WTC11 (cell line): ENCODE data around the gene NOB1. TPM values are rescaled to one million over a fixed set of nuclear protein-coding genes. Genes with fewer than 3 reads are reported as not detected.
A peak's percentile ranks its signal among the peaks of the same experiment; 100 is the strongest.

Experiments
- ATAC-seq: fragments of 200-7000 bp; cut with Tn5 transposase; 2 replicates; pipeline ENCODE4 v1.10.0; 2021; ENCODE audit warnings: mild to moderate bottlenecking, moderate library complexity
- CTCF ChIA-PET: fragments of 300-600 bp; sonication (Branson Sonifier 250); formaldehyde crosslinking; loops from one replicate; lab custom pipeline; 2021; ENCODE audit warnings: antibody characterized with exemption; lab: Charles Lee
- POLR2A ChIA-PET: fragments of 350-600 bp; sonication (Branson Sonifier 250); formaldehyde crosslinking; loops from one replicate; lab custom pipeline; 2021; ENCODE audit warnings: antibody characterized with exemption; lab: Charles Lee
- DNase-seq: peaks from one replicate; pipeline ENCODE4 v3.0.0; 2021; ENCODE audit warnings: low spot score
- H3K27ac Mint-ChIP-seq: 2 replicates; pipeline ENCODE4 v1.8.0; 2021; ENCODE audit warnings: mixed read lengths
- H3K27me3 Mint-ChIP-seq: 2 replicates; pipeline ENCODE4 v1.8.0; 2021; ENCODE audit warnings: low read depth, mild to moderate bottlenecking, moderate library complexity, mixed read lengths
- H3K36me3 Mint-ChIP-seq: 2 replicates; pipeline ENCODE4 v1.8.0; 2021; ENCODE audit warnings: mixed read lengths
- H3K4me1 Mint-ChIP-seq: 2 replicates; pipeline ENCODE4 v1.8.0; 2022; ENCODE audit warnings: mixed read lengths
- H3K4me3 Mint-ChIP-seq: 2 replicates; pipeline ENCODE4 v1.8.0; 2021; ENCODE audit warnings: mild to moderate bottlenecking, moderate library complexity, mixed read lengths
- H3K9me3 Mint-ChIP-seq: 2 replicates; pipeline ENCODE4 v1.8.0; 2021; ENCODE audit warnings: mixed read lengths
- FOXK1 ChIP-seq: sonication (generic); formaldehyde crosslinking; IDR thresholded peaks from 2 replicates; pipeline ENCODE4 v1.8.0; 2022; ENCODE audit warnings: mild to moderate bottlenecking, moderate library complexity, missing genetic modification reagents
- FOXP1 ChIP-seq: sonication (generic); formaldehyde crosslinking; IDR thresholded peaks from 2 replicates; pipeline ENCODE4 v1.8.0; 2022; ENCODE audit warnings: missing genetic modification reagents, mild to moderate bottlenecking, moderate library complexity, borderline replicate concordance
- NFATC4 ChIP-seq: fragments of 250-450 bp; sonication (Bioruptor Pico); IDR thresholded peaks from 2 replicates; pipeline ENCODE4 v1.9.0; 2021; ENCODE audit warnings: mild to moderate bottlenecking
- NFYB ChIP-seq: sonication (generic); formaldehyde crosslinking; conservative IDR thresholded peaks from 2 replicates; pipeline ENCODE4 v1.8.0; 2022; ENCODE audit warnings: low read depth, missing genetic modification reagents
- SMAD4 ChIP-seq: sonication (generic); formaldehyde crosslinking; IDR thresholded peaks from 2 replicates; pipeline ENCODE4 v1.8.0; 2022; ENCODE audit warnings: mild to moderate bottlenecking, missing genetic modification reagents
- TP53 ChIP-seq: sonication (generic); formaldehyde crosslinking; IDR thresholded peaks from 2 replicates; pipeline ENCODE4 v1.8.1; 2023; ENCODE audit warnings: mild to moderate bottlenecking, missing genetic modification reagents
- ZNF219 ChIP-seq: sonication (generic); formaldehyde crosslinking; IDR thresholded peaks from 2 replicates; pipeline ENCODE4 v1.8.0; 2023; ENCODE audit warnings: missing genetic modification reagents, mild to moderate bottlenecking, borderline replicate concordance
- ZNF416 ChIP-seq: fragments of 250-450 bp; sonication (Bioruptor Pico); IDR thresholded peaks from 2 replicates; pipeline ENCODE4 v1.9.0; 2021; ENCODE audit warnings: mild to moderate bottlenecking, inconsistent platforms
- total RNA-seq: library from RNA; stranded (reverse); gene quantifications from 3 replicates; pipeline ENCODE4 v1.2.3, GENCODE V29; 2021
- TF ChIP-seq, protein P1 (sequence below): sonication (generic); formaldehyde crosslinking; IDR thresholded peaks from 2 replicates; pipeline ENCODE4 v1.8.1; 2023; ENCODE audit warnings: mild to moderate bottlenecking, missing genetic modification reagents, moderate library complexity
- TF ChIP-seq, protein P2 (sequence below): sonication (generic); formaldehyde crosslinking; IDR thresholded peaks from 2 replicates; pipeline ENCODE4 v1.8.1; 2022; ENCODE audit warnings: mild to moderate bottlenecking, missing genetic modification reagents, moderate library complexity, borderline replicate concordance
- TF ChIP-seq, protein P3 (sequence below): sonication (generic); formaldehyde crosslinking; IDR thresholded peaks from 2 replicates; pipeline ENCODE4 v1.8.0; 2023; ENCODE audit warnings: missing genetic modification reagents
- TF ChIP-seq, protein P4 (sequence below): fragments of 250-450 bp; sonication (Bioruptor Pico); IDR thresholded peaks from 2 replicates; pipeline ENCODE4 v1.9.0; 2021; ENCODE audit warnings: mild to moderate bottlenecking
- TF ChIP-seq, protein P5 (sequence below): sonication (generic); formaldehyde crosslinking; IDR thresholded peaks from 2 replicates; pipeline ENCODE4 v1.8.0; 2022; ENCODE audit warnings: mild to moderate bottlenecking, missing genetic modification reagents
- TF ChIP-seq, protein P6 (sequence below): sonication (generic); formaldehyde crosslinking; IDR thresholded peaks from 2 replicates; pipeline ENCODE4 v1.8.1; 2022; ENCODE audit warnings: low read depth, missing genetic modification reagents, borderline replicate concordance
- TF ChIP-seq, protein P7 (sequence below): sonication (generic); formaldehyde crosslinking; conservative IDR thresholded peaks from 2 replicates; pipeline ENCODE4 v1.8.1; 2023; ENCODE audit warnings: mild to moderate bottlenecking, low read depth, missing genetic modification reagents, moderate library complexity
- TF ChIP-seq, protein P8 (sequence below): sonication (generic); formaldehyde crosslinking; IDR thresholded peaks from 2 replicates; pipeline ENCODE4 v1.8.1; 2022; ENCODE audit warnings: mild to moderate bottlenecking, moderate library complexity, missing genetic modification reagents
- TF ChIP-seq, protein P9 (sequence below): sonication (generic); formaldehyde crosslinking; conservative IDR thresholded peaks from 2 replicates; pipeline ENCODE4 v1.8.1; 2022; ENCODE audit warnings: mild to moderate bottlenecking, missing genetic modification reagents
- TF ChIP-seq, protein P10 (sequence below): sonication (generic); formaldehyde crosslinking; IDR thresholded peaks from 2 replicates; pipeline ENCODE4 v1.8.0; 2023; ENCODE audit warnings: missing genetic modification reagents, mild to moderate bottlenecking, borderline replicate concordance
- TF ChIP-seq, protein P11 (sequence below): sonication (generic); formaldehyde crosslinking; IDR thresholded peaks from 2 replicates; pipeline ENCODE4 v1.8.1; 2023; ENCODE audit warnings: mild to moderate bottlenecking, missing genetic modification reagents

Gene NOB1
- total RNA-seq, 1 experiment from 2014 or later = 88.0 TPM

DNA sequence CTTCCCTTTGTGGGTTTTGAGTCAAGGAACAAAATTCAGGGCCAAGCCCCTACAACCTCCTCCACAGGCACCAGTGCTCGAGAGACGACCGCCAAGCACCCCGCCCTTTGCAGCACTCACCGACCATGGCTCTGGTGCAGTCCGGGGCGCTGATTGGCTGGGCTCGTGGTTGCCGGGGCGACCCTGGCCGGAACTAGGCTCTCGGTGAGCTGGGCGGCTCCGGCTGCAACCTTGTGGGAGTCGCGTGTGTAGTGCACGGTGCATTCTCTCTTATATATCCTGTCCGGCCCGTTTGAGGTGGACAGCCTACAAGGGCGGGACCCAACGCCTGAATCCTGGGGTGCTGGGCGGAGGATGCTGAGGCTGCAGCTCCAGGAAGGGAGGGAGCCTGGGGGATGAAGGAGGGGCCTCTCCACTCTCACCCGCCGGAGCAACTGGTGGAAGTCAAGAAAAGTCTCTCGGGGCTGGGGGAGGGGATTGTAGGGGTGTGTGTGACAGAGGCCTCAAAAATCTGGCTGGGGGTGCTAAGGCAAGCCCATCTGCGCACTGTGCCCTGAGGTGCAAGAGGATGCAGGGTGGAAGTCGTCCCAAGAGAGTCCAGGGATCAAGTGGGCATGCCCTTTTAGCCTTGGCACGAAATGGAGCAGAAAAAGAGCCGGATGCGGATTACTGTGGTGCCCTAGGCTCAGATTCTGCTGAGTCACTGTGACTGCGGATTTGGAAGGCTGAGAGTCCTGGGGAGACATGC lies 28.2 kb downstream of the NOB1 start, which contains the start of gene NQO1:
Gene NQO1, minus strand, starts transcription at position 248 of the 748 bp plus-strand sequence. Its CDS starts 121 bp downstream, at position 127.
- H3K4me3 Mint-ChIP-seq = peak within 1 kb of the TSS; percentile 91
- ATAC-seq (peak; percentile 95), DNase-seq (peak; percentile 96)
- no peaks in the 10 kb centered on the region for H3K36me3 Mint-ChIP-seq
- POLR2A ChIA-PET = interaction anchor here (0.8 to 1.0 kb wide), 3 partner anchors 36 to 563 kb away, joined by 3 read pairs; partner anchors contain the start of gene AARS1
- H3K4me1 Mint-ChIP-seq = peaks cover 40% of the 10 kb centered on the region
- H3K27me3 Mint-ChIP-seq = no peaks in the 10 kb centered on the region
- CTCF ChIA-PET = interaction anchor here (0.7 to 5.5 kb wide), 6 partner anchors 15 to 328 kb away, joined by 3 to 31 read pairs (median 6); partner anchors contain the start of gene NOB1
- no peaks in the 10 kb centered on the region for H3K9me3 Mint-ChIP-seq
- H3K27ac Mint-ChIP-seq = peak within 1 kb of the TSS; percentile 99
- TF ChIP-seq, protein P1, sequence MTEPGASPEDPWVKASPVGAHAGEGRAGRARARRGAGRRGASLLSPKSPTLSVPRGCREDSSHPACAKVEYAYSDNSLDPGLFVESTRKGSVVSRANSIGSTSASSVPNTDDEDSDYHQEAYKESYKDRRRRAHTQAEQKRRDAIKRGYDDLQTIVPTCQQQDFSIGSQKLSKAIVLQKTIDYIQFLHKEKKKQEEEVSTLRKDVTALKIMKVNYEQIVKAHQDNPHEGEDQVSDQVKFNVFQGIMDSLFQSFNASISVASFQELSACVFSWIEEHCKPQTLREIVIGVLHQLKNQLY (CRISPR knock-in tag) = no peak
- TF ChIP-seq FOXP1 = peak; percentile 62; the same call in 1 of the 2 replicates
- peak; percentile 41; the same call in 1 of the 2 replicates for TF ChIP-seq NFYB (CRISPR knock-in tag)
- peak; percentile 73 for TF ChIP-seq FOXK1 (CRISPR knock-in tag)
- TF ChIP-seq, protein P2, sequence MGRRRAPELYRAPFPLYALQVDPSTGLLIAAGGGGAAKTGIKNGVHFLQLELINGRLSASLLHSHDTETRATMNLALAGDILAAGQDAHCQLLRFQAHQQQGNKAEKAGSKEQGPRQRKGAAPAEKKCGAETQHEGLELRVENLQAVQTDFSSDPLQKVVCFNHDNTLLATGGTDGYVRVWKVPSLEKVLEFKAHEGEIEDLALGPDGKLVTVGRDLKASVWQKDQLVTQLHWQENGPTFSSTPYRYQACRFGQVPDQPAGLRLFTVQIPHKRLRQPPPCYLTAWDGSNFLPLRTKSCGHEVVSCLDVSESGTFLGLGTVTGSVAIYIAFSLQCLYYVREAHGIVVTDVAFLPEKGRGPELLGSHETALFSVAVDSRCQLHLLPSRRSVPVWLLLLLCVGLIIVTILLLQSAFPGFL = no peak
- TF ChIP-seq, protein P3, sequence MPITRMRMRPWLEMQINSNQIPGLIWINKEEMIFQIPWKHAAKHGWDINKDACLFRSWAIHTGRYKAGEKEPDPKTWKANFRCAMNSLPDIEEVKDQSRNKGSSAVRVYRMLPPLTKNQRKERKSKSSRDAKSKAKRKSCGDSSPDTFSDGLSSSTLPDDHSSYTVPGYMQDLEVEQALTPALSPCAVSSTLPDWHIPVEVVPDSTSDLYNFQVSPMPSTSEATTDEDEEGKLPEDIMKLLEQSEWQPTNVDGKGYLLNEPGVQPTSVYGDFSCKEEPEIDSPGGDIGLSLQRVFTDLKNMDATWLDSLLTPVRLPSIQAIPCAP = peak; percentile 46; the same call in 1 of the 2 replicates
- TF ChIP-seq, protein P4, sequence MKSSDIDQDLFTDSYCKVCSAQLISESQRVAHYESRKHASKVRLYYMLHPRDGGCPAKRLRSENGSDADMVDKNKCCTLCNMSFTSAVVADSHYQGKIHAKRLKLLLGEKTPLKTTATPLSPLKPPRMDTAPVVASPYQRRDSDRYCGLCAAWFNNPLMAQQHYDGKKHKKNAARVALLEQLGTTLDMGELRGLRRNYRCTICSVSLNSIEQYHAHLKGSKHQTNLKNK (CRISPR knock-in tag) = no peak
- TF ChIP-seq, protein P5, sequence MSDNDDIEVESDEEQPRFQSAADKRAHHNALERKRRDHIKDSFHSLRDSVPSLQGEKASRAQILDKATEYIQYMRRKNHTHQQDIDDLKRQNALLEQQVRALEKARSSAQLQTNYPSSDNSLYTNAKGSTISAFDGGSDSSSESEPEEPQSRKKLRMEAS (CRISPR knock-in tag) = peak; percentile 67; the same call in 1 of the 2 replicates
- TF ChIP-seq ZNF219 (CRISPR knock-in tag) = no peak
- TF ChIP-seq, protein P6, sequence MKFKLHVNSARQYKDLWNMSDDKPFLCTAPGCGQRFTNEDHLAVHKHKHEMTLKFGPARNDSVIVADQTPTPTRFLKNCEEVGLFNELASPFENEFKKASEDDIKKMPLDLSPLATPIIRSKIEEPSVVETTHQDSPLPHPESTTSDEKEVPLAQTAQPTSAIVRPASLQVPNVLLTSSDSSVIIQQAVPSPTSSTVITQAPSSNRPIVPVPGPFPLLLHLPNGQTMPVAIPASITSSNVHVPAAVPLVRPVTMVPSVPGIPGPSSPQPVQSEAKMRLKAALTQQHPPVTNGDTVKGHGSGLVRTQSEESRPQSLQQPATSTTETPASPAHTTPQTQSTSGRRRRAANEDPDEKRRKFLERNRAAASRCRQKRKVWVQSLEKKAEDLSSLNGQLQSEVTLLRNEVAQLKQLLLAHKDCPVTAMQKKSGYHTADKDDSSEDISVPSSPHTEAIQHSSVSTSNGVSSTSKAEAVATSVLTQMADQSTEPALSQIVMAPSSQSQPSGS (CRISPR knock-in tag) = no peak
- TF ChIP-seq, protein P7, sequence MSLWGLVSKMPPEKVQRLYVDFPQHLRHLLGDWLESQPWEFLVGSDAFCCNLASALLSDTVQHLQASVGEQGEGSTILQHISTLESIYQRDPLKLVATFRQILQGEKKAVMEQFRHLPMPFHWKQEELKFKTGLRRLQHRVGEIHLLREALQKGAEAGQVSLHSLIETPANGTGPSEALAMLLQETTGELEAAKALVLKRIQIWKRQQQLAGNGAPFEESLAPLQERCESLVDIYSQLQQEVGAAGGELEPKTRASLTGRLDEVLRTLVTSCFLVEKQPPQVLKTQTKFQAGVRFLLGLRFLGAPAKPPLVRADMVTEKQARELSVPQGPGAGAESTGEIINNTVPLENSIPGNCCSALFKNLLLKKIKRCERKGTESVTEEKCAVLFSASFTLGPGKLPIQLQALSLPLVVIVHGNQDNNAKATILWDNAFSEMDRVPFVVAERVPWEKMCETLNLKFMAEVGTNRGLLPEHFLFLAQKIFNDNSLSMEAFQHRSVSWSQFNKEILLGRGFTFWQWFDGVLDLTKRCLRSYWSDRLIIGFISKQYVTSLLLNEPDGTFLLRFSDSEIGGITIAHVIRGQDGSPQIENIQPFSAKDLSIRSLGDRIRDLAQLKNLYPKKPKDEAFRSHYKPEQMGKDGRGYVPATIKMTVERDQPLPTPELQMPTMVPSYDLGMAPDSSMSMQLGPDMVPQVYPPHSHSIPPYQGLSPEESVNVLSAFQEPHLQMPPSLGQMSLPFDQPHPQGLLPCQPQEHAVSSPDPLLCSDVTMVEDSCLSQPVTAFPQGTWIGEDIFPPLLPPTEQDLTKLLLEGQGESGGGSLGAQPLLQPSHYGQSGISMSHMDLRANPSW (CRISPR knock-in tag) = no peak
- TF ChIP-seq ZNF416 = no peak
- TF ChIP-seq, protein P8, sequence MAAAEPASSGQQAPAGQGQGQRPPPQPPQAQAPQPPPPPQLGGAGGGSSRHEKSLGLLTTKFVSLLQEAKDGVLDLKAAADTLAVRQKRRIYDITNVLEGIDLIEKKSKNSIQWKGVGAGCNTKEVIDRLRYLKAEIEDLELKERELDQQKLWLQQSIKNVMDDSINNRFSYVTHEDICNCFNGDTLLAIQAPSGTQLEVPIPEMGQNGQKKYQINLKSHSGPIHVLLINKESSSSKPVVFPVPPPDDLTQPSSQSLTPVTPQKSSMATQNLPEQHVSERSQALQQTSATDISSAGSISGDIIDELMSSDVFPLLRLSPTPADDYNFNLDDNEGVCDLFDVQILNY (CRISPR knock-in tag) = 0 out of 2 replicates have a peak, but pooled peaks have one; percentile 25
- TF ChIP-seq, protein P9, sequence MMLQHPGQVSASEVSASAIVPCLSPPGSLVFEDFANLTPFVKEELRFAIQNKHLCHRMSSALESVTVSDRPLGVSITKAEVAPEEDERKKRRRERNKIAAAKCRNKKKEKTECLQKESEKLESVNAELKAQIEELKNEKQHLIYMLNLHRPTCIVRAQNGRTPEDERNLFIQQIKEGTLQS (CRISPR knock-in tag) = no peak
- TF ChIP-seq, protein P10, sequence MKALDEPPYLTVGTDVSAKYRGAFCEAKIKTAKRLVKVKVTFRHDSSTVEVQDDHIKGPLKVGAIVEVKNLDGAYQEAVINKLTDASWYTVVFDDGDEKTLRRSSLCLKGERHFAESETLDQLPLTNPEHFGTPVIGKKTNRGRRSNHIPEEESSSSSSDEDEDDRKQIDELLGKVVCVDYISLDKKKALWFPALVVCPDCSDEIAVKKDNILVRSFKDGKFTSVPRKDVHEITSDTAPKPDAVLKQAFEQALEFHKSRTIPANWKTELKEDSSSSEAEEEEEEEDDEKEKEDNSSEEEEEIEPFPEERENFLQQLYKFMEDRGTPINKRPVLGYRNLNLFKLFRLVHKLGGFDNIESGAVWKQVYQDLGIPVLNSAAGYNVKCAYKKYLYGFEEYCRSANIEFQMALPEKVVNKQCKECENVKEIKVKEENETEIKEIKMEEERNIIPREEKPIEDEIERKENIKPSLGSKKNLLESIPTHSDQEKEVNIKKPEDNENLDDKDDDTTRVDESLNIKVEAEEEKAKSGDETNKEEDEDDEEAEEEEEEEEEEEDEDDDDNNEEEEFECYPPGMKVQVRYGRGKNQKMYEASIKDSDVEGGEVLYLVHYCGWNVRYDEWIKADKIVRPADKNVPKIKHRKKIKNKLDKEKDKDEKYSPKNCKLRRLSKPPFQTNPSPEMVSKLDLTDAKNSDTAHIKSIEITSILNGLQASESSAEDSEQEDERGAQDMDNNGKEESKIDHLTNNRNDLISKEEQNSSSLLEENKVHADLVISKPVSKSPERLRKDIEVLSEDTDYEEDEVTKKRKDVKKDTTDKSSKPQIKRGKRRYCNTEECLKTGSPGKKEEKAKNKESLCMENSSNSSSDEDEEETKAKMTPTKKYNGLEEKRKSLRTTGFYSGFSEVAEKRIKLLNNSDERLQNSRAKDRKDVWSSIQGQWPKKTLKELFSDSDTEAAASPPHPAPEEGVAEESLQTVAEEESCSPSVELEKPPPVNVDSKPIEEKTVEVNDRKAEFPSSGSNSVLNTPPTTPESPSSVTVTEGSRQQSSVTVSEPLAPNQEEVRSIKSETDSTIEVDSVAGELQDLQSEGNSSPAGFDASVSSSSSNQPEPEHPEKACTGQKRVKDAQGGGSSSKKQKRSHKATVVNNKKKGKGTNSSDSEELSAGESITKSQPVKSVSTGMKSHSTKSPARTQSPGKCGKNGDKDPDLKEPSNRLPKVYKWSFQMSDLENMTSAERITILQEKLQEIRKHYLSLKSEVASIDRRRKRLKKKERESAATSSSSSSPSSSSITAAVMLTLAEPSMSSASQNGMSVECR (CRISPR knock-in tag) = peak; percentile 13; the same call in 1 of the 2 replicates
- TF ChIP-seq, protein P11, sequence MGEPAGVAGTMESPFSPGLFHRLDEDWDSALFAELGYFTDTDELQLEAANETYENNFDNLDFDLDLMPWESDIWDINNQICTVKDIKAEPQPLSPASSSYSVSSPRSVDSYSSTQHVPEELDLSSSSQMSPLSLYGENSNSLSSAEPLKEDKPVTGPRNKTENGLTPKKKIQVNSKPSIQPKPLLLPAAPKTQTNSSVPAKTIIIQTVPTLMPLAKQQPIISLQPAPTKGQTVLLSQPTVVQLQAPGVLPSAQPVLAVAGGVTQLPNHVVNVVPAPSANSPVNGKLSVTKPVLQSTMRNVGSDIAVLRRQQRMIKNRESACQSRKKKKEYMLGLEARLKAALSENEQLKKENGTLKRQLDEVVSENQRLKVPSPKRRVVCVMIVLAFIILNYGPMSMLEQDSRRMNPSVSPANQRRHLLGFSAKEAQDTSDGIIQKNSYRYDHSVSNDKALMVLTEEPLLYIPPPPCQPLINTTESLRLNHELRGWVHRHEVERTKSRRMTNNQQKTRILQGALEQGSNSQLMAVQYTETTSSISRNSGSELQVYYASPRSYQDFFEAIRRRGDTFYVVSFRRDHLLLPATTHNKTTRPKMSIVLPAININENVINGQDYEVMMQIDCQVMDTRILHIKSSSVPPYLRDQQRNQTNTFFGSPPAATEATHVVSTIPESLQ (CRISPR knock-in tag) = no peak
- TF ChIP-seq SMAD4 = no peak
- TF ChIP-seq TP53 (CRISPR knock-in tag) = no peak
- TF ChIP-seq NFATC4 (CRISPR knock-in tag) = no peak
